Adipocyte (in vitro differentiated cells): ENCODE data around the gene GABPB2.
A peak's percentile ranks its signal among the peaks of the same experiment; 100 is the strongest.

Experiments
- DNase-seq: peaks from one replicate; pipeline ENCODE4 v3.0.0-alpha.2; 2015; ENCODE audit warnings: low read depth
- H3K27me3 ChIP-seq: replicated peaks from 2 replicates; pipeline ENCODE4 v1.7.0; 2013; ENCODE audit warnings: mild to moderate bottlenecking, low read length, moderate library complexity; ENCODE audit not compliant: control insufficient read depth, insufficient read depth
- H3K36me3 ChIP-seq: 2 replicates; pipeline ENCODE4 v1.7.0; 2013; ENCODE audit warnings: low read length, mild to moderate bottlenecking, moderate library complexity; ENCODE audit not compliant: control insufficient read depth, insufficient read depth, severe bottlenecking
- H3K4me1 ChIP-seq: 2 replicates; pipeline ENCODE4 v1.7.0; 2013; ENCODE audit warnings: mild to moderate bottlenecking, low read length, moderate library complexity; ENCODE audit not compliant: control insufficient read depth, insufficient read depth
- H3K4me3 ChIP-seq: 2 replicates; pipeline ENCODE4 v1.7.0; 2013; ENCODE audit warnings: mild to moderate bottlenecking, low read length, moderate library complexity
- H3K9ac ChIP-seq: 2 replicates; pipeline ENCODE4 v1.7.0; 2013; ENCODE audit warnings: mild to moderate bottlenecking, low read length, moderate library complexity
- H3K9me3 ChIP-seq: 2 replicates; pipeline ENCODE4 v1.7.0; 2013; ENCODE audit warnings: mild to moderate bottlenecking, low read length, moderate library complexity; ENCODE audit not compliant: control insufficient read depth

The GABPB2 gene

DNA sequence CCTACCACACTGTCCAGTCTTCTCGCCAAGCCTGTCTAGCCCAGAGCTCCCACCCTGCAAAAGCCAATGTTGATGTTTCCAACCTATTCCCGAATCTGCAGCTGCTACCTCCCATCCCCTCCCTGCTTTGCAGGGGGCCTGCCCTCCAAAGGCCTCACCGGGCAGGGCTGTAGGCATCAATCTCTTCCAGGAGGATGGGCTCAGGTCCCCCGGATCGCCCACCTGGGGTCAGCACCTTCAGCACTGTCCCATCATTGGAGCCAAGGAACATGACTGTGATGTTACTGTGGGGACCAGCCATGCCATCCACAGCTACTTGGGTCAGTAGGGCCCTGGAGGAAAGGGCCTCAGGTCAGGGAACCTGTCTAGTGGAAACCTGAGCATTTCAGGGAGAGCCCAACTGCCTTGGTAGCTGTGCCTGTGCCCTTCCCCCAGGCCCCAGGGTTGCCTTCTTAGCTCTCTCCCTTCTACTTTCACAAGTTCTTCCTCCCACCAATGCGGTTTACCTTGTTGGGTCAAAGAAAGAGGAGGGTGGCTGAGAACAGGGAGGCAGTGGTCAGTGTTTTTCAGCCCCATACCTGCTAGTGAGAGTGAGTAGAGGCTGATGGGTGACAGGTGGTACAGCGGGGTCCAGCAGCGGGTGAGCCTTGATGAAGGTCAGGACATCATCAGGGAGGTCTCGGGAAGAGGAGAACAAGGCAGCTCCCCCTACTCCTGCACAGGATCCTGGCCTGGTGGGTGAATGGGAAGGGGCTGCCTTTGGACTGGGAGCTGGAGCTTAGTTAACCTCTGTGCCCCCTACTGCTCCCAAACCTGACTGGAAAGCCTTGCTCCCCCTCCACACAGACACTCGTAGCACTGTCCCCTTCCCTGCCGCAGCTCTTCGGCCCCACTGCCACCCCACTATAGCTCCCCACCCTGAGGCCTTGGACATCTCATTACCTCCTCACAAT is 65.1 kb downstream of the GABPB2 start:
- peaks cover 8% of the 10 kb centered on the region for H3K4me1 ChIP-seq
- peaks cover 3% of the 10 kb centered on the region for H3K27me3 ChIP-seq
- no peak for DNase-seq

GRCh38 chr1:151137789-151138188 is 67.2 kb downstream of the GABPB2 start:
- H3K4me3 ChIP-seq, result no peak overlapping the region
- DNase-seq, result no peak
- H3K27me3 ChIP-seq, result no peaks in the 10 kb centered on the region
- H3K9ac ChIP-seq, result no peak overlapping the region
- no peaks in the 10 kb centered on the region for H3K4me1 ChIP-seq
- no peaks in the 10 kb centered on the region for H3K36me3 ChIP-seq
- no peaks in the 10 kb centered on the region for H3K9me3 ChIP-seq

More for the DNA sequence above, 65.1 kb downstream of the GABPB2 start:
- Histone ChIP-seq H3K9ac (no peak overlapping the region), H3K4me3 (no peak overlapping the region), H3K36me3 (no peaks in the 10 kb centered on the region), H3K9me3 (no peaks in the 10 kb centered on the region)

DNA sequence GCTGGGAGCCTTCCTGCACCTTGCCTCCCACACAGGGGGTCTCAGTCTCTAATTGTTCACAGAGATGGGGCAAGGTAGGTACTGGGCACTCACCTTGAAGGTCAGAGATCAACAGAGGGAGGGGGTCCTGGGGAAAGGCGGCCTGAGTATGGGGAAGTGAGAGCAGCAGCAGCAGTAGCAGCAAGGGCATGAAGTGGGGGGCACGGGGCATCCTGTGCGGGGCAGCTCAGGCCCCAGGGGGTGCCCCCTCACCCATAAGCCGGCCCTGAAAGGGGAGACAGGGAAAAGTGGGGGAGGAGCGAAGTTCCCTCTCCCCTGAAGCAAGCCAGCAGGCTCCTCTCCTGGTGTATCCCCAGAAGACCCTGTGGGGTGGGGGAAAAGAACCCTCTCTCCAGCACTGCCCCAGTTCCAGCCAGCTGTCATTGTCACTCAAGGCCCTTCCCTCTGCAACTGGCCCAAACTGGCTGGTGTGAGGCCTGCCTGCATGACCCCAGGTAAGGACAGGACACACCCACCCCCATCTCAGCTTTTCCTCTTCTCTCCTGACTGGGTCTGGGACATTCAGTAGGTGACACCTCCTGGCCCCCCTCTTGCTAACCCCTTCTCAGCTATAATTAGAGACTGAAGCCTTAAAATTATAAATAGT is 72.0 kb downstream of the GABPB2 start:
- Histone ChIP-seq H3K9ac (no peak overlapping the region), H3K36me3 (no peaks in the 10 kb centered on the region), H3K9me3 (no peaks in the 10 kb centered on the region), H3K27me3 (peaks cover 10% of the 10 kb centered on the region), H3K4me1 (peaks cover 12% of the 10 kb centered on the region), H3K4me3 (no peak overlapping the region)
- no peak for DNase-seq

DNA sequence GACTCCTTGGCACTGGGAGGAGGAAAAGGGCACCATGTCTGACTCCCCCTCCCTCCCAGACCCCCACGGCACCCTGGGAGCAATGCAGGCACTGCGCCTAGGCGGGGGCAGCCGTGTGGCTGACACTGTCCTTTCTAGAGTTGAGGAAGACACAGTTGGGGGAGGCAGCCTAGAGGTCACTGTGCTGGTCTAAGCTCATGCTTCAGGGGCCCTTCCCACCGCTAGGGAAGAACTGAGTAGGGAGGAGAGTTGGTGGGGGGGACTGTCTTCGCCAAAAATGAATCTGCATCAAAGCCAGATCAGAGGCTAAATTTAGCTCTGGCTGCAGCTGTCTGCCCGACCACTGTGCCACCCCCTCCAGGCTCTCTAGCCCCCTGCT is 72.5 kb downstream of the GABPB2 start:
- H3K4me1 ChIP-seq, result peaks cover 12% of the 10 kb centered on the region
- no peak for DNase-seq

DNA sequence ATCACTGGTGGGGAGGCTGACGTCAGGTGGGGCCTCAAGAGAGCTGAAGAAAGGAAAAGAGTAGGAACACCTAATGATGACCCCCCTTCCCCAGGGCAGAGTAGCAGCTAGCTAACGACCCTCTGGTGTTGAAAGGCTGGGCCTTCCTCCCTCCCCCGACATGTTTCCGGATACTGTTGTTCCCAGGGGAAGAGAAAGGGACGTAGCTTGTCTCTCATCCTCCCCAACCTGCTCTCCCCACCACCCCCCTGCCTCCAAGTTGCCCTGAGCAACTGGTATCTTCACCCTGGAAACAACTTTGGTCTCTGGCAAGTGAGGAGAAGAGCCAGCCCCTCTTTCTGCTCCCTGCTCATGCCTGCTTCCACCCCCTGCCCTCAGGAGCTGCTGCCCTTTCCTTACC is 73.4 kb downstream of the GABPB2 start:
- no peaks in the 10 kb centered on the region for H3K36me3 ChIP-seq
- H3K27me3 ChIP-seq, result peaks cover 10% of the 10 kb centered on the region
- DNase-seq, result no peak
- peaks cover 12% of the 10 kb centered on the region for H3K4me1 ChIP-seq
- no peaks in the 10 kb centered on the region for H3K9me3 ChIP-seq
- H3K9ac ChIP-seq, result no peak overlapping the region
- no peak overlapping the region for H3K4me3 ChIP-seq

More for the DNA sequence above, 72.5 kb downstream of the GABPB2 start:
- H3K27me3 ChIP-seq, result peaks cover 10% of the 10 kb centered on the region
- no peaks in the 10 kb centered on the region for H3K36me3 ChIP-seq
- no peak overlapping the region for H3K9ac ChIP-seq
- no peaks in the 10 kb centered on the region for H3K9me3 ChIP-seq
- H3K4me3 ChIP-seq, result no peak overlapping the region

DNA sequence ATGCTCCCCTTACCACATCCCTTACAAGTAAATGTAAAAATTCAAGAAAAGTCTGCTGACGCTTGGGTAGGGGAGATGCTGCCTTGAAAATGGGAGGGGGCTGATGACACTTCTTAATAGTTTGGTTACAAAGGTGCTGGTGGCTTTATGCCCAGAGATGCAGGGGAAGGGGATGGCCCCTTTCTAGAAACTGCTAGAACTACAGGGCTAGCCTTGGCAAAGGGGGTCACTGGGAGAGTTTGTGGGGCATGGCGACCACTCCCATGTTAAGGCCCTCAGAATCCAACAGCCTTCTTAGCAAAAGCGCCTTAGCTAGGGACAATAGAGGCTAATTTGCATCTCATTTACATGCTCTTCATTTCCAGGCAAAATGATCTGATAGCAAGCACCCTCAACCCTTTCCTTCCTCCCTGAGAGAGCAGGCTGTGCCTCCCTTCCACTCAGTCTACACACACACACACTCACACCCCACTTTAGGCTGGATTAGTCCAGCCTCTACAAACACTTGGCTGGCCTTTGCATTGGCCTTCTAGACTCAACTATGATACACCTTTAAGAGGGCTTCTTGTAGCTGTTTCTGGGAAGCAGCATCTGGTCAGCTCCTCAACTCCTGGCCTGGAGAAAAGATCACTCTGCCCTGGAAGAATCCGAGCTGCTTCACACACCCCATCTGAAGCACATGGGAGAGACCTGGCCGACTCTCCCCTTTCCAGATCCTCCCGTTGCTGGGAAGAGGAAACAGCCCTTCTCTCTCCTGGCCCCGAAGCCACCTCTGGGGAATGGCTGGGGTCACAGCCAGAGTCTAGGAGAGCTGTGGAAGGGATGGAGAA is 74.1 kb downstream of the GABPB2 start:
- no peak for DNase-seq
- Histone ChIP-seq H3K4me1 (peaks cover 12% of the 10 kb centered on the region), H3K36me3 (no peaks in the 10 kb centered on the region), H3K27me3 (peaks cover 10% of the 10 kb centered on the region), H3K9ac (no peak overlapping the region), H3K4me3 (no peak overlapping the region), H3K9me3 (no peaks in the 10 kb centered on the region)

- Histone ChIP-seq H3K4me1 (peaks cover 12% of the 10 kb centered on the region), H3K9ac (peak overlapping the region; percentile 79), H3K36me3 (no peaks in the 10 kb centered on the region), H3K4me3 (peak overlapping the region; percentile 83), H3K9me3 (no peaks in the 10 kb centered on the region), H3K27me3 (peaks cover 10% of the 10 kb centered on the region)
- peak; percentile 60 for DNase-seq
Observed at GRCh38 chr1:151145304-151146071, 74.9 kb downstream of the GABPB2 start.

GRCh38 chr1:151146072-151146411 is 75.5 kb downstream of the GABPB2 start:
- Histone ChIP-seq H3K36me3 (no peaks in the 10 kb centered on the region), H3K27me3 (peaks cover 10% of the 10 kb centered on the region), H3K9me3 (no peaks in the 10 kb centered on the region), H3K9ac (peak overlapping the region; percentile 79), H3K4me1 (peaks cover 12% of the 10 kb centered on the region), H3K4me3 (peak overlapping the region; percentile 83)
- no peak for DNase-seq

DNA sequence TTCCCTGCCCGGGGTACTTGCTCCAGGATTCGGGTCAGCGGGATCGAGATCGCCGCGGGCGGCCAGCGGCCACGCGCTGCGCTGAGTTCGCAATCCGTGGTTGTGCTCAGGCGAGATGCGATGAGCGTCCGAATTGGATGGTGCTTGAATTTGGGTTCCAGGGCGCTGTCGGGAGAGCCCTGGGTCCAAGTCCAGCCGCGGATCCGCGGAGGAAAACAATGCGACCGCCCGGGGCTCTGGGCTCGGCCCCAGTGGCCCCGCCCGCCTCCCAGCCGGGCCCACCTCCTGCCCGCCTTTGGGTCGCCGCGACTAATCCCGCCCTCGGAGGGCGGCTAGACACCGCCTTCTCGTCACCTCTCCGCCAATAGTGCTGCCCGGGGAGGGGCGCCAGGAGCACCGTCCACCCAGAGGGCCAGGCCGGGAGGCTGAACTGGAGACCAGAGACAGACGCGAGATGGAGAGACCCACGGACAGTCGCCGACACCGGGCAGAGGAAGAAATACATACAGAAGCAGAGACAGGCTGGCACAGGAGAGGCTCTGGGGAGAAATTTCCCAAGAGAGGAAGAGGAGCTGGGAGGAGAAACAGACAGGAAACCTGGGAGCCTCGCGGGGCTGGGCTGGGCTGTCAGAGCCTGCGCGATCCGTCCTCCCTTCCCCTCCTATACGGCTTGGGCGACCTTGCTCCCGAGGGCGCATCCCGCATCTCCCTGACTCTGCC is 76.0 kb downstream of the GABPB2 start, which contains the start of gene SEMA6C:
SEMA6C (minus strand) TSS at position 220 of the 720 bp plus-strand sequence. CDS start 4,010 bp downstream, outside the sequence.
- H3K9ac ChIP-seq, result peak within 1 kb of the TSS; percentile 79
- H3K9me3 ChIP-seq, result no peaks in the 10 kb centered on the region
- peaks cover 12% of the 10 kb centered on the region for H3K4me1 ChIP-seq
- H3K27me3 ChIP-seq, result peaks cover 10% of the 10 kb centered on the region
- H3K4me3 ChIP-seq, result peak within 1 kb of the TSS; percentile 83
- DNase-seq, result peak; percentile 97
- H3K36me3 ChIP-seq, result no peaks in the 10 kb centered on the region

DNA sequence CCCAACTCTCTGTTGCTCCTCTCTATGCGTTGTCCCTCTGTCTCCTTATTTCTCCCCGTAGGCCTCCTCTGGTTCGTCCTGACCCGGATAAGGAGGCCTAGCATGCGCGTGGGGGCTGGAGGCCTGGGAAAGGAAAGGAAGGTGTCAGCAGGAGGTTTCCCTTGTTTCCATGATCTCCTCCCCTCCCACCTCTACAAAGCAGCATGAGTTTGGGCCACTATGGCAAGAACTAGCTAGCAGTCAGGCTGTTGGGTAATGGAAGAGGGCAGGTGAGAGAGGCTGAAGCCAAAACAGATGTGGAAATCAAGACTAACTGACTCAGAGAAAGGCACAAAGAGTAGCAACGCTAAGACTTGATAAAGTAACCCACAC is 76.6 kb downstream of the GABPB2 start:
- Histone ChIP-seq H3K27me3 (peaks cover 10% of the 10 kb centered on the region), H3K36me3 (no peaks in the 10 kb centered on the region), H3K9me3 (no peaks in the 10 kb centered on the region), H3K4me1 (peaks cover 12% of the 10 kb centered on the region), H3K4me3 (peak overlapping the region; percentile 83), H3K9ac (peak overlapping the region; percentile 74)
- DNase-seq, result peak; percentile 51
